Gastroesophageal sphincter (tissue), 4 donors: ENCODE measurements around the gene CHKB. TPM values are rescaled to one million over a fixed set of nuclear protein-coding genes. Genes with fewer than 3 reads are reported as not detected.

ENCODE experiments used
- ATAC-seq: fragments of 150-250 bp; one replicate; pipeline ENCODE4 v1.9.1; 2016; ENCODE audit warnings: mild to moderate bottlenecking, moderate library complexity
- H3K27ac ChIP-seq, 4 donors: fragments of 200-600 bp; sonication (generic) in 3 of 4; 1 replicate in 3 of 4; 2 replicates in 1 of 4; pipeline ENCODE4 v1.5.1; 2016 to 2019
- H3K27me3 ChIP-seq: fragments of 200-600 bp; sonication (generic); one replicate; pipeline ENCODE4 v1.5.1; 2019
- H3K36me3 ChIP-seq, 2 donors: fragments of 200-600 bp; sonication (generic); one replicate each; pipeline ENCODE4 v1.5.1; 2019; ENCODE audit warnings: control low read depth in 1 of 2
- H3K4me1 ChIP-seq, 3 donors: fragments of 200-600 bp; sonication (generic); 1 replicate in 2 of 3; 2 replicates in 1 of 3; pipeline ENCODE4 v1.5.1; 2016 to 2019; ENCODE audit warnings: control low read depth in 2 of 3
- H3K4me3 ChIP-seq, 2 donors: fragments of 200-600 bp; sonication (generic); one replicate each; pipeline ENCODE4 v1.5.1; 2019; ENCODE audit warnings: mild to moderate bottlenecking in 1 of 2, moderate library complexity in 1 of 2
- H3K9me3 ChIP-seq, 3 donors: fragments of 200-600 bp; sonication (generic); one replicate each; pipeline ENCODE4 v1.5.1; 2017 to 2019; ENCODE audit warnings: control low read depth in 2 of 3
- EP300 ChIP-seq: sonication (generic); formaldehyde crosslinking; IDR thresholded peaks from one replicate; pipeline ENCODE4 v1.6.1; 2017; ENCODE audit warnings: antibody characterized with exemption, mild to moderate bottlenecking
- POLR2A ChIP-seq, 2 donors: fragments of 450-650 bp; IDR thresholded peaks; one replicate each; pipeline ENCODE4 v1.6.1; 2017; ENCODE audit warnings: antibody characterized with exemption in 2 of 2, mild to moderate bottlenecking in 2 of 2, moderate library complexity in 1 of 2
- POLR2AphosphoS5 ChIP-seq: sonication (generic); formaldehyde crosslinking; IDR thresholded peaks from one replicate; pipeline ENCODE4 v1.6.1; 2017; ENCODE audit warnings: antibody characterized with exemption
- WGBS, 2 donors: methylation state at CpG; one replicate each; pipeline ENCODE4 v1.1.5; 2018; ENCODE audit warnings: low coverage in 1 of 2; 5-methylcytosine and 5-hydroxymethylcytosine counted together
- total RNA-seq, 4 donors: library from RNA; depleted of rRNA; stranded (reverse); fragments of >200 nt; gene quantifications; one replicate each; pipeline ENCODE4 v1.1.0, GENCODE V29; 2016
- TF ChIP-seq, protein P1 (sequence below), 4 experiments: fragments of 200-600 bp in 2 of 4; fragments of 450-650 bp in 2 of 4; sonication (generic) in 1 of 4; IDR thresholded peaks; one replicate each; pipeline ENCODE4 v1.5.1; 2017 to 2019; ENCODE audit warnings: antibody characterized with exemption in 4 of 4, mild to moderate bottlenecking in 2 of 4, moderate library complexity in 2 of 4

Gene CHKB
- total RNA-seq, 4 donors from 2014 or later = 16.6 to 39.8 (median 33.1) TPM

DNA sequence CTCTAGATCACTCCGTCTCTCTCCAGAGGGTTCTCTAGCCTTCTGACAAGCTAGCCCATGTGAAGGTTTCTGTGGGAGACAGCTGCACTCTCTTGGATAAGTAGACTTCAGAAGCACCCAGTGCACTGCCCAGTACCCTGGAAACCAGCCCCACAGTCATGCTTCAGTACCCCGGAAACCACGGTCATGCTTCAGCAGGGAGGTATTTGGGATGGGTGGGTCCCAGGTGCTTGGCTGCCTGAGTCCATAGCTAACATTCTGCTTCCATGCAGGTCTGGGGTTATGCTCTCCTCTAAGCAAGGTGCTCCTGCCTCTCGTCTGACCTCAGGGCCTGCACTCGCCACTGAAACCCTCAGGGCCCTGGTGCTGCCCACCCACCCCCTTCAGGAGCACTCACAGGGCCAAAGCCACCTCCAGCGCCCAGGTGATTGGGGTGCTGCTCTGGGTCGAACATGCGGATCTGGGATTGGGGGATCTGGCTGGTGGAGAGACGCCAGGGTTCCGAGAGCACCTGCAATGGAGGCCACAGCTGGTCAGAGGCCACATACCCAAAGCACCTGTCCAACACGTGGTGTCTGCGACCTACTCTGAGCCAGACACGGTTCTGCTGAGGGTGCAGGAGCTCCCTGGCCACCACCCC lies 12.6 kb downstream of the CHKB start:
- Histone ChIP-seq H3K27me3 (no peaks in the 10 kb centered on the region), H3K4me1 (no peaks in the 10 kb centered on the region), H3K36me3 (peaks cover 0 to 72% of the 10 kb centered on the region in 2 donors), H3K4me3 (no peak overlapping the region), H3K27ac (no peak overlapping the region), H3K9me3 (no peaks in the 10 kb centered on the region)
- 50 to 68% methylated on average over 1 to 3 of the region's 13 CpGs for WGBS, 2 donors
- TF ChIP-seq POLR2A (IDR thresholded peaks at IDR 0.05) (no peak), POLR2AphosphoS5 (no peak), EP300 (no peak)
- TF ChIP-seq, protein P1, sequence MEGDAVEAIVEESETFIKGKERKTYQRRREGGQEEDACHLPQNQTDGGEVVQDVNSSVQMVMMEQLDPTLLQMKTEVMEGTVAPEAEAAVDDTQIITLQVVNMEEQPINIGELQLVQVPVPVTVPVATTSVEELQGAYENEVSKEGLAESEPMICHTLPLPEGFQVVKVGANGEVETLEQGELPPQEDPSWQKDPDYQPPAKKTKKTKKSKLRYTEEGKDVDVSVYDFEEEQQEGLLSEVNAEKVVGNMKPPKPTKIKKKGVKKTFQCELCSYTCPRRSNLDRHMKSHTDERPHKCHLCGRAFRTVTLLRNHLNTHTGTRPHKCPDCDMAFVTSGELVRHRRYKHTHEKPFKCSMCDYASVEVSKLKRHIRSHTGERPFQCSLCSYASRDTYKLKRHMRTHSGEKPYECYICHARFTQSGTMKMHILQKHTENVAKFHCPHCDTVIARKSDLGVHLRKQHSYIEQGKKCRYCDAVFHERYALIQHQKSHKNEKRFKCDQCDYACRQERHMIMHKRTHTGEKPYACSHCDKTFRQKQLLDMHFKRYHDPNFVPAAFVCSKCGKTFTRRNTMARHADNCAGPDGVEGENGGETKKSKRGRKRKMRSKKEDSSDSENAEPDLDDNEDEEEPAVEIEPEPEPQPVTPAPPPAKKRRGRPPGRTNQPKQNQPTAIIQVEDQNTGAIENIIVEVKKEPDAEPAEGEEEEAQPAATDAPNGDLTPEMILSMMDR (IDR thresholded peaks at IDR 0.05) = no peak
- ATAC-seq = no peak

DNA sequence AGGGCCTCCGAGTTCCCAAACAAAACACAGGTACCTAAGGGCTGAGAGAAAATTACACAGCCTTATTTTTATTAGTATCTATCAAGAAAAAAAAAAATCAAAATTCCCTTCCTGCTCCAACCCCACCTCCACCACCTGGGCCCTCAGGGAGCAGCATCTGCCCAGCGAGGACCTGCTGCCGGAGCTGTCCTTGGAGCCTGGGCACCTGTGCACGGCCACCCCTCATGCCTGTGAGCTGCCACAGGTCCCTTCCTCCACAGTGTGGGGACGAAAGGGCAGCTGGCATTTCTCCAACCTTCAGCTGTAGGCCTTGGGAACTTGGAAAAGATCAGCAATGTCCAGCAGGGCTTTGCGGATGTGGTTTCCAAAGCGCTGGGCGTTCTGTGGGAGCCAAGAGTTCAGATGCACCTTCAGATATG lies 13.6 kb downstream of the CHKB start:
- H3K27ac ChIP-seq = no peak overlapping the region
- peaks cover 0 to 67% of the 10 kb centered on the region in 2 donors for H3K36me3 ChIP-seq
- H3K9me3 ChIP-seq = no peaks in the 10 kb centered on the region
- ATAC-seq = no peak
- TF ChIP-seq POLR2A (IDR thresholded peaks at IDR 0.05) (no peak), EP300 (no peak), POLR2AphosphoS5 (no peak)
- TF ChIP-seq, protein P1 (IDR thresholded peaks at IDR 0.05) = no peak
- H3K4me3 ChIP-seq = no peak overlapping the region
- WGBS, 2 donors = 86% methylated on average over 1 of the region's 8 CpGs; no CpG with 5 or more reads in 1 of the 2 donors
- H3K4me1 ChIP-seq = peaks cover 0 to 5% (median 0%) of the 10 kb centered on the region in 3 donors
- H3K27me3 ChIP-seq = no peaks in the 10 kb centered on the region

DNA sequence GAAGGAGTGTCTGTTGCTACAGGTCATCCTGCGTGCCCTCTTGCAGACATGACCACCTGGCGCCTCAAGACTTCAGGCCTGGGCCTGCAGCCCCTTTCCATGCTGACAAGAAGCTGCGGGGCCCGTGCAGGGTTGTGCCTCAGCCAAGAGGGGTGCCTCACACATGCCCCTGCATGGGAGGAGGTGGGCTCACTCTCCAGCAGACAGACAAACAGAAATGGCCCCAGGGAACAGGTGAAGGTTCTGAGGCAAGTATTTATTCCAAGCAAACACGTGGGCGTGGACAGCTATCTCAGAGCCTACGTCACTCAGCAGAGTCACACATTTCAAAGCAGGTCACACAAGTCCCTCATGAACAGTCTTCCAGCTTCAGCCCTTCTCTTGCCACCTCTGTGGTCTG lies 14.0 kb downstream of the CHKB start:
- H3K9me3 ChIP-seq = no peaks in the 10 kb centered on the region
- H3K27ac ChIP-seq = no peak overlapping the region
- H3K27me3 ChIP-seq = no peaks in the 10 kb centered on the region
- no peak for ATAC-seq
- peaks cover 0 to 63% of the 10 kb centered on the region in 2 donors for H3K36me3 ChIP-seq
- TF ChIP-seq EP300 (no peak), POLR2AphosphoS5 (no peak), POLR2A (IDR thresholded peaks at IDR 0.05) (no peak)
- TF ChIP-seq, protein P1 (IDR thresholded peaks at IDR 0.05) = no peak
- H3K4me1 ChIP-seq = peaks cover 0 to 9% (median 2%) of the 10 kb centered on the region in 3 donors
- 94 to 100% methylated on average over 3 to 4 of the region's 7 CpGs for WGBS, 2 donors
- no peak overlapping the region for H3K4me3 ChIP-seq

DNA sequence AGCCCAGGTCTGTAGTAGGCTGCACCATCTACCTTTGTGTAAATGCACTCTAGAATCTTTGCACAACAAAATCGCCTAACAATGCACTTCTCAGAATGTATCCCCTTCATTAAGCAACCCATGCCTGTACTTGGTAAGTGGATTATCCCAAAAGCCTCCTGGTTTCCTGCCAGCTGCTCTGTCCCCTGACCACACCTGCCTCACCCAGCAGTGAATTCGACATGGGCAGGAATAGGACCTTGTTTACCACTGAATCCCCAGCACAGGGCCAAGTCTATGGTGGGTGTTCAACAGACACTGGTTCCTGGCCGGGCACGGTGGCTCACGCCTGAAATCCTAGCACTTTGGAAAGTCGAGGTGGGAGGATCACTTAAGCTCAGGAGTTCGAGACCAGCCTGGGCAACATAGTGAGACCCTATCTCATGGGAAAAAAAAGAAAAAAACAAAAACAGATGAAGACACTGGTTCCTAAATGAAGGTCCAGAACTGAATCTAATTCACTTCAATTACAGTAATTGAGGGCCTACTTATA lies 14.9 kb downstream of the CHKB start:
- Histone ChIP-seq H3K36me3 (peaks cover 0 to 55% of the 10 kb centered on the region in 2 donors), H3K27me3 (no peaks in the 10 kb centered on the region), H3K4me3 (no peak overlapping the region), H3K4me1 (peaks cover 0 to 18% (median 7%) of the 10 kb centered on the region in 3 donors), H3K27ac (no peak overlapping the region), H3K9me3 (no peaks in the 10 kb centered on the region)
- WGBS, 2 donors = 83 to 100% methylated on average over 1 to 2 of the region's 7 CpGs
- no peak for ATAC-seq
- TF ChIP-seq, protein P1 (IDR thresholded peaks at IDR 0.05) = no peak
- TF ChIP-seq POLR2A (IDR thresholded peaks at IDR 0.05) (no peak), POLR2AphosphoS5 (no peak), EP300 (no peak)

- peaks cover 0 to 22% (median 7%) of the 10 kb centered on the region in 3 donors for H3K4me1 ChIP-seq
- no peak for TF ChIP-seq EP300
- TF ChIP-seq POLR2AphosphoS5 = no peak
- TF ChIP-seq, protein P1 (IDR thresholded peaks at IDR 0.05) = no peak
- TF ChIP-seq POLR2A (IDR thresholded peaks at IDR 0.05) = no peak
- WGBS, 2 donors = 74 to 80% methylated on average over 2 to 3 of the region's 11 CpGs
- H3K27ac ChIP-seq = peak overlapping the region in 1 of 4 donors; percentile 68
- H3K4me3 ChIP-seq = no peak overlapping the region
- no peaks in the 10 kb centered on the region for H3K9me3 ChIP-seq
- H3K36me3 ChIP-seq = peaks cover 0 to 20% of the 10 kb centered on the region in 2 donors
- no peak for ATAC-seq
- H3K27me3 ChIP-seq = no peaks in the 10 kb centered on the region
Observed at GRCh38 chr22:50564289-50564688, 18.4 kb downstream of the CHKB start.
